Stimulated activated CD4-positive, alpha-beta T cell treated with anti-CD3 and anti-CD28 coated beads, TNF-alpha, amount 100 ng/mL, for 1 hour (primary cell): ENCODE measurements around the gene ZNF256.

Experiments used
- DNase-seq, 3 donors: peaks; one replicate each; pipeline ENCODE4 v3.0.0-alpha.2; 2020; ENCODE audit warnings: low read depth in 3 of 3, low spot score in 1 of 3

The ZNF256 gene

GRCh38 chr19:57900311-57900710 lies 47.2 kb downstream of the ZNF256 start:
- no peak for DNase-seq
